Lower leg skin (tissue), 3 donors: Measurements from ENCODE around the gene TMEM63A.

ENCODE experiments used
- POLR2A ChIP-seq, 2 donors: fragments of 450-650 bp; IDR thresholded peaks; one replicate each; pipeline ENCODE4 v1.6.1; 2016 to 2017; ENCODE audit warnings: antibody characterized with exemption in 2 of 2, mild to moderate bottlenecking in 1 of 2, moderate library complexity in 1 of 2
- TF ChIP-seq, protein P1 (sequence below), 3 donors: fragments of 450-650 bp; IDR thresholded peaks; one replicate each; pipeline ENCODE4 v1.5.1; 2016; ENCODE audit warnings: antibody characterized with exemption in 3 of 3, mild to moderate bottlenecking in 3 of 3, moderate library complexity in 2 of 3

DNA sequence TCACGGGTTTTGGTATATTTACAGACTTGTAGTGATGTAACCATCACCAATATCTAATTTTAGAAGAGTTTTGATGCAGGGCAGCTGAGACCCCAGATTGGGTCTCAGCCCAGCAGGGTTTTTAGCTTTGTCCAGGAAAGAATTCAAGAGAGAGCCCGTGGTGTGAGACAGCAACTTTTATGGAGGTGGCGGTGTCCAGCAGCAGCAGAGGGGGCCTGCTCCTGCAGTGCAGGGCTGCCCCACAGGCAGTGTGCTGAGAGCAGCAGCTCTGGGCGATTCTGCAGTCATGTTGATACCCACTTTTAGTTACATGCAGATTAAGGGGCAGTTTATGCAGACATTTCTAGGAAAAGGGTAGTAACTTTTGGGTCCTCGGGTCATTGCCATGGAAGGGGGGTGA is 74.0 kb downstream of the TMEM63A start:
- TF ChIP-seq, protein P1, sequence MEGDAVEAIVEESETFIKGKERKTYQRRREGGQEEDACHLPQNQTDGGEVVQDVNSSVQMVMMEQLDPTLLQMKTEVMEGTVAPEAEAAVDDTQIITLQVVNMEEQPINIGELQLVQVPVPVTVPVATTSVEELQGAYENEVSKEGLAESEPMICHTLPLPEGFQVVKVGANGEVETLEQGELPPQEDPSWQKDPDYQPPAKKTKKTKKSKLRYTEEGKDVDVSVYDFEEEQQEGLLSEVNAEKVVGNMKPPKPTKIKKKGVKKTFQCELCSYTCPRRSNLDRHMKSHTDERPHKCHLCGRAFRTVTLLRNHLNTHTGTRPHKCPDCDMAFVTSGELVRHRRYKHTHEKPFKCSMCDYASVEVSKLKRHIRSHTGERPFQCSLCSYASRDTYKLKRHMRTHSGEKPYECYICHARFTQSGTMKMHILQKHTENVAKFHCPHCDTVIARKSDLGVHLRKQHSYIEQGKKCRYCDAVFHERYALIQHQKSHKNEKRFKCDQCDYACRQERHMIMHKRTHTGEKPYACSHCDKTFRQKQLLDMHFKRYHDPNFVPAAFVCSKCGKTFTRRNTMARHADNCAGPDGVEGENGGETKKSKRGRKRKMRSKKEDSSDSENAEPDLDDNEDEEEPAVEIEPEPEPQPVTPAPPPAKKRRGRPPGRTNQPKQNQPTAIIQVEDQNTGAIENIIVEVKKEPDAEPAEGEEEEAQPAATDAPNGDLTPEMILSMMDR (IDR thresholded peaks at IDR 0.05) = no peak
- TF ChIP-seq POLR2A (IDR thresholded peaks at IDR 0.05) = no peak
